Endothelial cell of umbilical vein (primary cell): ENCODE measurements around the gene AMBP.

ENCODE experiments used
- EZH2 ChIP-seq: IDR thresholded peaks from 2 replicates; pipeline ENCODE4 v1.6.1; 2012; ENCODE audit warnings: borderline replicate concordance, low read depth, mild to moderate bottlenecking, moderate library complexity, low read length, inconsistent platforms; ENCODE audit not compliant: severe bottlenecking
- TF ChIP-seq, protein P1 (sequence below), 2 donors: IDR thresholded peaks; 1 replicate in 1 of 2; 2 replicates in 1 of 2; pipeline ENCODE4 v1.5.1; 2011; ENCODE audit warnings: low read length in 2 of 2, mild to moderate bottlenecking in 2 of 2, moderate library complexity in 2 of 2, control low read depth in 1 of 2, inconsistent platforms in 1 of 2, low read depth in 1 of 2; ENCODE audit not compliant: insufficient read depth in 1 of 2; ENCODE audit errors: extremely low read depth in 1 of 2

DNA sequence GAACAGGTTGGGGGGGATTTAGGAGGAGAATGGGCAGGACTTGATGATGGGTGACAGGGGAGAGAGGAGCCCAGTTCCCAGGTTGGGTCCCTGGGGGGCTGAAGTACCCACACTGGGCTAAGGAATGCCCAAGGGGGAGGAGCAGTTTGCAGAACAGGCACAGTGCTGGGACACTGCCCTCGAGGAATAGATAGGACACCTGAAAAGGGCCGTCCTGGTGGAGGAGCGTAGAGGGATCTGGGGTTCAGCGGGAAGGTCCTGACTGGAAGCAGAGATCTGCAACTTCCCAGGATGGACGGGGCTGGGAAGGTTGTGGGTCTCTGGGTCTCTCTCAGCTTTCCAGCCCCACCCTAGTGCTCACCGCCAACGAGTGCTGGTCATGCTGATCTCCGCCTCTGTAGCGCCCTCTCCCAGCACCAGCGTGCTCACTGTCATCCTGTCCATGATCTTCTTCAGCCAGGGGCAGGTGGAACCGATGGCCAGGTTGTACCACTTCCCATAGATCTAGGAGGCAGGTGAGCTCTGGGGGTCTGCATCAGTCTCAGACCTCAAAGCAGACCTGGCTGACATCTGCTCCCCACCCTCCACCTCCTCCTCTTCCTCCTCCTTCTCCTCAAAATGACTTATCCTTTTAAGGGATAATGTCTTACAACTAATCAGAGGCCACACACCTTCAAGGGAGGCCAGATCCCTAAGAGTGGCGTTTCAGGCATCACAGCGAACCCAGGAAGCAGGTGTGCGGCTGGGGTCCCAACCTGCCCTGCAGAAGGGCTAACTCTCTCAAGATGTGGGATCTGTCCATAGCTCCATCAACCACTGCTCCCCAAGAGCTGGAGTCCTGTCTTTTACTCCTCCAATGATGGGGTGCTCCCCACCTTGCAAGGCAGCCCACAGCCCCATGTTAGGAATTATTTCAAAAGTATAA is 1.6 kb downstream of the AMBP start:
- TF ChIP-seq EZH2: no peak
- TF ChIP-seq, protein P1, sequence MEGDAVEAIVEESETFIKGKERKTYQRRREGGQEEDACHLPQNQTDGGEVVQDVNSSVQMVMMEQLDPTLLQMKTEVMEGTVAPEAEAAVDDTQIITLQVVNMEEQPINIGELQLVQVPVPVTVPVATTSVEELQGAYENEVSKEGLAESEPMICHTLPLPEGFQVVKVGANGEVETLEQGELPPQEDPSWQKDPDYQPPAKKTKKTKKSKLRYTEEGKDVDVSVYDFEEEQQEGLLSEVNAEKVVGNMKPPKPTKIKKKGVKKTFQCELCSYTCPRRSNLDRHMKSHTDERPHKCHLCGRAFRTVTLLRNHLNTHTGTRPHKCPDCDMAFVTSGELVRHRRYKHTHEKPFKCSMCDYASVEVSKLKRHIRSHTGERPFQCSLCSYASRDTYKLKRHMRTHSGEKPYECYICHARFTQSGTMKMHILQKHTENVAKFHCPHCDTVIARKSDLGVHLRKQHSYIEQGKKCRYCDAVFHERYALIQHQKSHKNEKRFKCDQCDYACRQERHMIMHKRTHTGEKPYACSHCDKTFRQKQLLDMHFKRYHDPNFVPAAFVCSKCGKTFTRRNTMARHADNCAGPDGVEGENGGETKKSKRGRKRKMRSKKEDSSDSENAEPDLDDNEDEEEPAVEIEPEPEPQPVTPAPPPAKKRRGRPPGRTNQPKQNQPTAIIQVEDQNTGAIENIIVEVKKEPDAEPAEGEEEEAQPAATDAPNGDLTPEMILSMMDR (IDR thresholded peaks at IDR 0.05; ENCODE audit: extremely low read depth in 1 of 2, insufficient read depth in 1 of 2, low read depth in 1 of 2, low read length in 2 of 2): no peak
